Epithelial cell of proximal tubule (primary cell): Measurements from ENCODE around the gene STON2. TPM values are rescaled to one million over a fixed set of nuclear protein-coding genes. Genes with fewer than 3 reads are reported as not detected.

Experiments used
- DNase-seq: peaks from one replicate; pipeline ENCODE4 v3.0.0-alpha.2; 2011; ENCODE audit warnings: low read depth
- H3K4me3 ChIP-seq: 2 replicates; pipeline ENCODE4 v1.5.1; 2011; ENCODE audit warnings: low read depth, mild to moderate bottlenecking, low read length
- total RNA-seq: library from RNA; depleted of rRNA; stranded (reverse); fragments of >200 nt; gene quantifications from 2 replicates; pipeline ENCODE4 v1.2.3, GENCODE V29; 2015
- TF ChIP-seq, protein P1 (sequence below): conservative IDR thresholded peaks from 2 replicates; pipeline ENCODE4 v1.5.1; 2012; ENCODE audit warnings: low read depth, mild to moderate bottlenecking, low read length

The STON2 gene
- total RNA-seq, 1 donor from 2014 or later: 6.8 TPM

DNA sequence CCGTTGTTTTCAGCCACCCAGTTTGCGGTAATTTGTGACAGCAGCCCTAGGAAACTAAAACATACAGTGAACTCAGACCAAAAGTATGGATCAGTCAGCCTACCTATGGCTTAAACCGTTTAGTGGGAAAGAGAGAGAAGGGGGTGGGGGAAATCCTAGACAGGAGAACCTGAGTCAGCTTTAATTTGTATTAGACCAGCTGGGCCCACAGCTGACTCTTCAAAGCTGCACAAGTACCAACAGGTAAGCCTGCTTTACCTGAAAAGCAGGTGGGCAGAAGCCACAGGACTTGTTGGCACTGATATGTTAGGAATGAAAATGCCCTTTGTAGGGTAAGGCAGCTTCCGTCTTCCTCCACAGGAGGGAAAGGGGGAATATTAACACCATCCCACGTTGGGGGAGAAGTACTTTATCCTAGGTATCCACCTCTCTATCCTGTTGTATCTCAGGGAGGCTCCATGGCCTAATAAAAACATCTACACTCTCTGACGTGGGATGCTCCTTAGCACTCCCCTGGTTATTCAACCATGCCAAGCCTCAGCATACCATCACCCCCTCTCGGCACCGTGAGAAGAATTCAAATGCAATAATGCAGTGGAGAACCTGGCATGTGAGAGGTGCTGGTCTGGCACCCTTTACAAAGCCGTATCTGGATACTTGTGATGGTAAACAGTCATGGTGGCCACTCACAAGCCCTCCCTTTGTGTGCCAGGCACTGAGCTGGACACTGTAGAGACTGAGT lies 70.3 kb downstream of the STON2 start:
- H3K4me3 ChIP-seq: no peak overlapping the region
- TF ChIP-seq, protein P1, sequence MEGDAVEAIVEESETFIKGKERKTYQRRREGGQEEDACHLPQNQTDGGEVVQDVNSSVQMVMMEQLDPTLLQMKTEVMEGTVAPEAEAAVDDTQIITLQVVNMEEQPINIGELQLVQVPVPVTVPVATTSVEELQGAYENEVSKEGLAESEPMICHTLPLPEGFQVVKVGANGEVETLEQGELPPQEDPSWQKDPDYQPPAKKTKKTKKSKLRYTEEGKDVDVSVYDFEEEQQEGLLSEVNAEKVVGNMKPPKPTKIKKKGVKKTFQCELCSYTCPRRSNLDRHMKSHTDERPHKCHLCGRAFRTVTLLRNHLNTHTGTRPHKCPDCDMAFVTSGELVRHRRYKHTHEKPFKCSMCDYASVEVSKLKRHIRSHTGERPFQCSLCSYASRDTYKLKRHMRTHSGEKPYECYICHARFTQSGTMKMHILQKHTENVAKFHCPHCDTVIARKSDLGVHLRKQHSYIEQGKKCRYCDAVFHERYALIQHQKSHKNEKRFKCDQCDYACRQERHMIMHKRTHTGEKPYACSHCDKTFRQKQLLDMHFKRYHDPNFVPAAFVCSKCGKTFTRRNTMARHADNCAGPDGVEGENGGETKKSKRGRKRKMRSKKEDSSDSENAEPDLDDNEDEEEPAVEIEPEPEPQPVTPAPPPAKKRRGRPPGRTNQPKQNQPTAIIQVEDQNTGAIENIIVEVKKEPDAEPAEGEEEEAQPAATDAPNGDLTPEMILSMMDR: no peak
- no peak for DNase-seq

DNA sequence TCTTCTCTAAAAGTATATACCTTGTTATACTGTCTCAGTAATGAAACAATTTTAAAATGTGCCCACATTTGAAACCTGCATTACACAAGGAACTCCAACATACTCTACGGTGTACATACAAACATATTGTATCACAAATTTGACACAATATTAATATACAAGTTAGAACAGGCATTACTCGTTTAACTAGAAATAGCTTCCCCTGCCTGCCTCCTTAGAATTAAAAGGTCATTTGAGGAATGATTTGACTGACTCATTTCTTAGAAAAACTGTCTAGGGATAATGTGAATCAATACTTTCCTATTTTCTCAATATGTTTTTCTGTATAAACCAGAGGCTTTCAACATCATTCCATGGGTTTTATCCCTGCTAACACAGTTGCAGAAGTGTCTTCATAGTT lies 73.7 kb downstream of the STON2 start:
- TF ChIP-seq, protein P1: no peak
- no peak for DNase-seq
- H3K4me3 ChIP-seq: no peak overlapping the region

DNA sequence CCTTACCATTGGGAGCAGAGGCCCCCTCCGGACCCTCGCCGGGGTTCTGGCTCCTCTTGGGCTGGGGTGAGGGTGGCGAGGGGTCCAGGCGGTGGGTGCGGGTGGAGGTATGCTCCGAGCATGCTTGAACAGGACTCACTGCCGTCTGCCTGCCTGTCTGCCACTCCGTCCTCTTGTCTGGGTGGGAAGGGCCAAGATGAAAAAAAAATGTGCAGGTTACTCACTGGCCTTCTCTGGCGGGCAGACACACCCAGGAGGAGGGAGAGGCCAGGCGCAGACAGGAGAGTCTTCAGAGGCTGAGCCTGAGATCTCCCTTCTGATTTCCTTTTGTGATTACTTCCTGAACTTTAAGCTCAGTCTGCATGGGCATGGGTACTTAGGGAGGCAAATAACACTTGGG lies 76.1 kb downstream of the STON2 start:
- TF ChIP-seq, protein P1: no peak
- no peak for DNase-seq
- peak overlapping the region; percentile 59 for H3K4me3 ChIP-seq

DNA sequence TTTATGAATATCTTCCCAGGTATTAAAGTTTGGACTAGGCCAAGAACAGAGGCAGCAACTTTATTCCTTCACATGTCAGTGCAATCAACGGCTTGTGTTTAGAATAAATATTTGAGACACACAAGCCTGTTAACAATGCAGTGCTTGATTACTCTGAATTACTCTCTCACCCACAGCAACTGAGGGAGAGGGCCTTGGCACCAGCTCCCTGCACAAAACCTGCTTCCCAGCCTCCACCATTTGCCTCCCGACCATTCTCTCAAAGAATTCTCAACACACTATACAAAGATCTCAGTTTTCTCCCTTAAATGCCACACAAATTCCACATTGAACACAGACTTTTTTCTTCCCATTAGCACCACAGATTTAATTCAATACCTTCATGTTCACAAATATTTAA lies 77.0 kb downstream of the STON2 start:
- no peak for DNase-seq
- peak overlapping the region; percentile 59 for H3K4me3 ChIP-seq
- TF ChIP-seq, protein P1: no peak

DNA sequence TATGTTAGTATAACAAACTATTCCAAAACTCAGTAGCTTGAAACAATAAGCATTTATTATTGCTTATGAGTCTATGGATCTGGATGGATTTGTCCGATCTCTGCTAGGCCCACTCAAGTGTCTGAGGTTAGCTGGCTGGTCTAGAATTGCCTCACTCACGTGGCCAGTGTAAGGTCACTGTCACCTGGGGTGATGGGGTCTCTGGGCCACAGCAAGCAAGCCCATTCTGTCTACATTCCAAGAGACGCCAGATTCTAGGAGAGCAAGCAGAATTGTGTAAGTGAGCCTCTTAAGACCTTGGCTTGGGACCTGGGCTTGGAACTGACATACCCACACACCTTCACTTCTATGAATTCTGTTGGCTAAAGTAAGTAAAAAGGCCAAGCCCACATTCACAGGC lies 80.2 kb downstream of the STON2 start:
- DNase-seq: no peak
- TF ChIP-seq, protein P1: no peak
- no peak overlapping the region for H3K4me3 ChIP-seq

DNA sequence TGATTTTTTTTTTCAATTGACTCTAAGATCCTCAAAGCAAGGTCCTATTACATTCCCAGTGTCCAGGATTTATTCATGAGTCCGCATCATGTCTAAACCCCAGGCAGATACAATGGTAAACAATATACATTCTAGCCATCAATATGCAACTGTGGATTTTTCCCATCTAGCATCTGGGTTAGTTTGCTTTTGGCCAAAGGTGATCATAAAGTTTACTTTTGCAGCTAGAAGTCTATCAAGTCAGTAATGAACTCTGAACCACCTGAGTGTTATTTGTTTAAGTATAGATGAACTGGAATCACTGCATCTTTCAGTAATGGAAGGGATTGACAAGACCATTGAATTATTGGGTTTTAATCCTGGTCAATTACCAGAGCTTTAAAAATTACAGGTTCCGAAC lies 80.8 kb downstream of the STON2 start:
- TF ChIP-seq, protein P1: no peak

DNA sequence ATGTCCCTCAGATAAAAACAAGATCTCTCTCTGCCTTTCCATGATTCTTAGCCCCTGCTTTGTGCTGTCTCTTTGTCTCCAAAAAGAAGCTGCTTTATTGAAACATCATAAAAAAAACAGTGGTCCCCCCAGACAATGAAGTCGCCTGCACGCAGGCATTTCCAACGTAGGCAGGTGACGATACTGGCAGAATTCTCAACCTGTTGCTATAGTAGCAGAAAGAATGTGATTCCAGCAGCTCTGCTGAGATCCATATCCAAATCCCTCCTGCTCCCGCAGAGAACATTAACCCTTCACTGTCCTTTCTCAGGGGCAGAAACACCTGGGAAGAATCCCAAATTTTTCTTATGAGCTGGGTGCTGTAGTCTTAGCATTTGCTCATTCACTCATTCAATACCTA lies 84.8 kb downstream of the STON2 start:
- no peak overlapping the region for H3K4me3 ChIP-seq
- TF ChIP-seq, protein P1: no peak
- no peak for DNase-seq

More for the DNA sequence above, 80.8 kb downstream of the STON2 start:
- DNase-seq: no peak
- H3K4me3 ChIP-seq: no peak overlapping the region
